ENCODE results near the gene VEZT.

DNA sequence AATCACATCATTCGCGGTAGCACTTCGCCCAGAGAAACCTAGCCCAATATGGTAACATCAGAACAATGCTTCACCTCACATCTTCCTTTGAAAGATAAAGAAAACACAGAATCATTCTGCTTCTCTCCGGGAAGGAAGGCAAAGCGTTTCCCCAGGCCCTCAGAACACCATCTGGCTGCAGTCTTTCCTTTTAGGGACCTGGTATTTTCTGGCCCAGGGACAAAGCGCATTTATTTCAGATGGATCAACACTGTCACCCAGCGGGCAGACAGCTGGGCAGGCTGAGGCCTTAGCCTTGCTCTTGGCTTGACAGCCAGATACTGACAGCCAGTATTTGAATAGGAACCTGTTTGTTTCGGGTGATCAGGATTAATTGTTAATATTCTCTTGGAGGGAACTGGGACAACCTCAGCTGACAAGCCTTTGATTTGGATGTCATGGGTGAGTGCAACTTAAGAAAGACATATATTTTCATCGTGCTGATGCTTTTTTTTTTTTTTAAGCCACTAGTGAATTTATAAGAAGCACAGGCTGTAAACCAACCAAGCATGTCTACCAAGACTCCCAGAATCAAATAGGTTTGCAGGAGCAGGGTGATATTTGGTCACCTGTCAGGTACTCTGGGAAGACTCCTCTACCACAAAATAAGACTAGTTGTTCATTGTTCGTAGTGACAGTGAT is 118.9 kb downstream of the VEZT start:
- TF ChIP-seq, protein P1, sequence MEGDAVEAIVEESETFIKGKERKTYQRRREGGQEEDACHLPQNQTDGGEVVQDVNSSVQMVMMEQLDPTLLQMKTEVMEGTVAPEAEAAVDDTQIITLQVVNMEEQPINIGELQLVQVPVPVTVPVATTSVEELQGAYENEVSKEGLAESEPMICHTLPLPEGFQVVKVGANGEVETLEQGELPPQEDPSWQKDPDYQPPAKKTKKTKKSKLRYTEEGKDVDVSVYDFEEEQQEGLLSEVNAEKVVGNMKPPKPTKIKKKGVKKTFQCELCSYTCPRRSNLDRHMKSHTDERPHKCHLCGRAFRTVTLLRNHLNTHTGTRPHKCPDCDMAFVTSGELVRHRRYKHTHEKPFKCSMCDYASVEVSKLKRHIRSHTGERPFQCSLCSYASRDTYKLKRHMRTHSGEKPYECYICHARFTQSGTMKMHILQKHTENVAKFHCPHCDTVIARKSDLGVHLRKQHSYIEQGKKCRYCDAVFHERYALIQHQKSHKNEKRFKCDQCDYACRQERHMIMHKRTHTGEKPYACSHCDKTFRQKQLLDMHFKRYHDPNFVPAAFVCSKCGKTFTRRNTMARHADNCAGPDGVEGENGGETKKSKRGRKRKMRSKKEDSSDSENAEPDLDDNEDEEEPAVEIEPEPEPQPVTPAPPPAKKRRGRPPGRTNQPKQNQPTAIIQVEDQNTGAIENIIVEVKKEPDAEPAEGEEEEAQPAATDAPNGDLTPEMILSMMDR (IDR thresholded peaks at IDR 0.05), result peak; percentile 48 to 85 (median 73)
- TF ChIP-seq POLR2A (IDR thresholded peaks at IDR 0.05), result no peak
- TF ChIP-seq EP300 (IDR thresholded peaks at IDR 0.05), result peak in 1 of 2 donors; percentile 54

Data from tibial nerve (tissue), 4 donors.